ENCODE results near the gene DNAH5. TPM values are rescaled to one million over a fixed set of nuclear protein-coding genes. Genes with fewer than 3 reads are reported as not detected.

The DNAH5 gene
- total RNA-seq, 1 donor from 2014 or later = 13.8 TPM

GRCh38 chr5:13676531-13676930 lies 268.0 kb downstream of the DNAH5 start:
- no peak for ATAC-seq
- Histone ChIP-seq H3K36me3 (no peaks in the 10 kb centered on the region), H3K4me3 (no peak overlapping the region), H3K9me3 (no peaks in the 10 kb centered on the region), H3K27ac (no peak overlapping the region), H3K27me3 (ENCODE audit: low read depth) (no peaks in the 10 kb centered on the region), H3K4me1 (no peaks in the 10 kb centered on the region)
- no peak for DNase-seq
- intact Hi-C loops (cut with DNase I) = no loop called here
- no peak for TF ChIP-seq CTCF (IDR thresholded peaks at IDR 0.05)

GRCh38 chr5:13674391-13674790 lies 270.1 kb downstream of the DNAH5 start:
- Histone ChIP-seq H3K4me1 (no peaks in the 10 kb centered on the region), H3K36me3 (no peaks in the 10 kb centered on the region), H3K27me3 (ENCODE audit: low read depth) (no peaks in the 10 kb centered on the region), H3K9me3 (no peaks in the 10 kb centered on the region), H3K27ac (no peak overlapping the region), H3K4me3 (no peak overlapping the region)
- intact Hi-C loops (cut with DNase I) = no loop called here
- DNase-seq (no peak), ATAC-seq (no peak)
- TF ChIP-seq CTCF (IDR thresholded peaks at IDR 0.05) = no peak

GRCh38 chr5:13673511-13673910 lies 271.0 kb downstream of the DNAH5 start:
- TF ChIP-seq CTCF (IDR thresholded peaks at IDR 0.05) = no peak
- Histone ChIP-seq H3K27me3 (ENCODE audit: low read depth) (no peaks in the 10 kb centered on the region), H3K9me3 (no peaks in the 10 kb centered on the region), H3K27ac (no peak overlapping the region), H3K36me3 (no peaks in the 10 kb centered on the region), H3K4me1 (no peaks in the 10 kb centered on the region), H3K4me3 (no peak overlapping the region)
- intact Hi-C loops (cut with DNase I) = no loop called here
- DNase-seq (no peak), ATAC-seq (no peak)

GRCh38 chr5:13664377-13664776 lies 280.1 kb downstream of the DNAH5 start:
- TF ChIP-seq CTCF (IDR thresholded peaks at IDR 0.05) = no peak
- no peak for ATAC-seq
- H3K4me3 ChIP-seq = no peak overlapping the region
- no peaks in the 10 kb centered on the region for H3K9me3 ChIP-seq
- no peaks in the 10 kb centered on the region for H3K36me3 ChIP-seq
- intact Hi-C loops (cut with DNase I) = no loop called here
- DNase-seq = no peak
- H3K4me1 ChIP-seq = no peaks in the 10 kb centered on the region
- no peaks in the 10 kb centered on the region for H3K27me3 ChIP-seq (ENCODE audit: low read depth)
- H3K27ac ChIP-seq = no peak overlapping the region

GRCh38 chr5:13662626-13663025 lies 281.9 kb downstream of the DNAH5 start:
- Histone ChIP-seq H3K9me3 (no peaks in the 10 kb centered on the region), H3K27me3 (ENCODE audit: low read depth) (no peaks in the 10 kb centered on the region), H3K27ac (no peak overlapping the region), H3K4me3 (no peak overlapping the region), H3K36me3 (no peaks in the 10 kb centered on the region), H3K4me1 (no peaks in the 10 kb centered on the region)
- DNase-seq = no peak
- TF ChIP-seq CTCF (IDR thresholded peaks at IDR 0.05) = no peak
- no peak for ATAC-seq
- intact Hi-C loops (cut with DNase I) = no loop called here

GRCh38 chr5:13661272-13661671 lies 283.2 kb downstream of the DNAH5 start:
- TF ChIP-seq CTCF (IDR thresholded peaks at IDR 0.05) = no peak
- intact Hi-C loops (cut with DNase I) = no loop called here
- Histone ChIP-seq H3K36me3 (no peaks in the 10 kb centered on the region), H3K27me3 (ENCODE audit: low read depth) (no peaks in the 10 kb centered on the region), H3K4me1 (no peaks in the 10 kb centered on the region), H3K4me3 (no peak overlapping the region), H3K9me3 (no peaks in the 10 kb centered on the region), H3K27ac (no peak overlapping the region)
- DNase-seq (no peak), ATAC-seq (no peak)
